A549 (cell line): ENCODE results near the gene RPS16. TPM values are rescaled to one million over a fixed set of nuclear protein-coding genes. Genes with fewer than 3 reads are reported as not detected.

Experiments used
- ATAC-seq, 2 experiments: fragments of 200-7000 bp in 1 of 2; fragments of >200 bp in 1 of 2; cut with Nextera tagmentation in 1 of 2; cut with Tn5 transposase in 1 of 2; 3 replicates each; pipeline versions ENCODE4 v1.8.0 to v1.9.1; 2018 to 2020; ENCODE audit warnings: mild to moderate bottlenecking in 1 of 2, moderate library complexity in 1 of 2
- CTCF ChIA-PET: fragments of 300-600 bp; sonication (Branson Sonifier 250); formaldehyde crosslinking; extraction: SDS; loops from one replicate; lab custom pipeline; 2021; ENCODE audit warnings: antibody characterized with exemption, inconsistent platforms; lab: Yijun Ruan, JAX
- POLR2A ChIA-PET: fragments of 350-600 bp; formaldehyde crosslinking; extraction: SDS; loops from one replicate; lab custom pipeline; 2021; ENCODE audit warnings: antibody characterized with exemption, inconsistent platforms; lab: Yijun Ruan, JAX
- DNase-seq, 2 experiments: peaks; one replicate each; pipeline versions ENCODE4 v3.0.0 to v3.0.0-alpha.2; 2011 to 2016; ENCODE audit warnings: low read depth in 1 of 2, low spot score in 1 of 2
- FAIRE-seq: peaks from 2 replicates; lab custom pipeline; 2011; peaks lifted over from hg19 to GRCh38; lab: Jason Lieb, UNC
- H3K27ac ChIP-seq, 2 experiments: fragments of >200 bp; sonication (Bioruptor Twin); formaldehyde crosslinking; 3 replicates each; pipeline ENCODE4 v1.5.1; 2016 to 2017
- H3K4me1 ChIP-seq: fragments of >200 bp; sonication (Bioruptor Twin); formaldehyde crosslinking; 3 replicates; pipeline ENCODE4 v1.6.1; 2016
- H3K4me2 ChIP-seq: fragments of >200 bp; sonication (Bioruptor Twin); formaldehyde crosslinking; 3 replicates; pipeline ENCODE4 v1.6.1; 2016
- H3K4me3 ChIP-seq: fragments of >200 bp; sonication (Bioruptor Twin); formaldehyde crosslinking; 3 replicates; pipeline ENCODE4 v1.5.1; 2016
- H3K9me3 ChIP-seq: fragments of >200 bp; sonication (Bioruptor Twin); formaldehyde crosslinking; 3 replicates; pipeline ENCODE4 v1.6.1; 2016
- BHLHE40 ChIP-seq: IDR thresholded peaks from 2 replicates; pipeline ENCODE4 v1.6.1; 2012; ENCODE audit warnings: low read depth, low read length, inconsistent platforms
- CBX8 ChIP-seq: fragments of 200-600 bp; sonication (generic); IDR thresholded peaks from 2 replicates; pipeline ENCODE4 v1.6.1; 2016
- CEBPB ChIP-seq, 2 experiments: fragments of >200 bp in 1 of 2; sonication (Bioruptor Twin) in 1 of 2; formaldehyde crosslinking in 1 of 2; IDR thresholded peaks; 2 replicates each; pipeline ENCODE4 v1.6.1; 2012 to 2016
- CHD2 ChIP-seq: fragments of 150-350 bp; IDR thresholded peaks from 2 replicates; pipeline ENCODE4 v1.6.1; 2014; ENCODE audit warnings: low read length; ENCODE audit not compliant: partially characterized antibody
- CHD4 ChIP-seq: fragments of 200-600 bp; sonication (generic); IDR thresholded peaks from 2 replicates; pipeline ENCODE4 v1.6.1; 2016; ENCODE audit warnings: antibody characterized with exemption, mild to moderate bottlenecking, borderline replicate concordance
- E2F6 ChIP-seq: IDR thresholded peaks from 2 replicates; pipeline ENCODE4 v1.6.1; 2012; ENCODE audit warnings: low read depth, borderline replicate concordance
- ESRRA ChIP-seq: fragments of 150-350 bp; IDR thresholded peaks from 2 replicates; pipeline ENCODE4 v1.6.1; 2014; ENCODE audit warnings: mild to moderate bottlenecking, low read length, borderline replicate concordance
- FOSL2 ChIP-seq, 2 experiments: fragments of 450-650 bp in 1 of 2; fragments of >200 bp in 1 of 2; sonication (Bioruptor Twin) in 1 of 2; formaldehyde crosslinking; IDR thresholded peaks; 2 replicates each; pipeline versions ENCODE4 v1.5.0 to v1.6.1; 2016 to 2020; ENCODE audit warnings: mild to moderate bottlenecking in 1 of 2, moderate library complexity in 1 of 2
- FOXS1 ChIP-seq: fragments of 250-450 bp; sonication (Bioruptor Pico); IDR thresholded peaks from 2 replicates; pipeline ENCODE4 v1.5.0; 2020; ENCODE audit warnings: mild to moderate bottlenecking, moderate library complexity
- GATA3 ChIP-seq: IDR thresholded peaks from 2 replicates; pipeline ENCODE4 v1.6.1; 2012; ENCODE audit warnings: borderline replicate concordance
- HDAC2 ChIP-seq: fragments of 200-600 bp; sonication (generic); IDR thresholded peaks from 2 replicates; pipeline ENCODE4 v1.6.1; 2016
- HEYL ChIP-seq: fragments of 250-450 bp; sonication (Bioruptor Pico); IDR thresholded peaks from 2 replicates; pipeline ENCODE4 v1.8.0; 2021; ENCODE audit warnings: mild to moderate bottlenecking, moderate library complexity
- JUN ChIP-seq, 2 experiments: fragments of >200 bp; sonication (Bioruptor Twin); formaldehyde crosslinking; IDR thresholded peaks; 2 replicates in 1 of 2; 3 replicates in 1 of 2; pipeline ENCODE4 v1.6.1; 2016 to 2017
- JUNB ChIP-seq: fragments of >200 bp; sonication (Bioruptor Twin); formaldehyde crosslinking; IDR thresholded peaks from 2 replicates; pipeline ENCODE4 v1.6.1; 2016
- MAFK ChIP-seq: fragments of 450-650 bp; IDR thresholded peaks from 2 replicates; pipeline ENCODE4 v1.6.1; 2014; ENCODE audit not compliant: partially characterized antibody
- MYC ChIP-seq: IDR thresholded peaks from 2 replicates; pipeline ENCODE4 v1.6.1; 2012; ENCODE audit warnings: mild to moderate bottlenecking, inconsistent platforms, low read length, improper control_type of control experiment, borderline replicate concordance
- NPAS2 ChIP-seq: fragments of 250-450 bp; sonication (Bioruptor Pico); IDR thresholded peaks from 2 replicates; pipeline ENCODE4 v1.8.0; 2022; ENCODE audit warnings: mild to moderate bottlenecking, moderate library complexity, borderline replicate concordance
- POLR2A ChIP-seq: IDR thresholded peaks from 2 replicates; pipeline ENCODE4 v1.6.1; 2012; ENCODE audit warnings: mild to moderate bottlenecking, low read length
- RAD21 ChIP-seq, 2 experiments: fragments of >200 bp in 1 of 2; sonication (Bioruptor Twin) in 1 of 2; formaldehyde crosslinking in 1 of 2; IDR thresholded peaks in 1 of 2; conservative IDR thresholded peaks in 1 of 2; 2 replicates in 1 of 2; 3 replicates in 1 of 2; pipeline ENCODE4 v1.6.1; 2012 to 2018; ENCODE audit warnings: inconsistent platforms in 1 of 2
- RARB ChIP-seq: fragments of 250-450 bp; sonication (Bioruptor Pico); IDR thresholded peaks from 2 replicates; pipeline ENCODE4 v1.8.0; 2021; ENCODE audit warnings: mild to moderate bottlenecking, moderate library complexity
- RCOR1 ChIP-seq: fragments of 150-350 bp; IDR thresholded peaks from 2 replicates; pipeline ENCODE4 v1.6.1; 2014; ENCODE audit warnings: antibody characterized with exemption, low read length, low read depth
- RNF2 ChIP-seq: fragments of 200-600 bp; sonication (generic); IDR thresholded peaks from 2 replicates; pipeline ENCODE4 v1.6.1; 2016; ENCODE audit warnings: low read depth, mild to moderate bottlenecking, antibody characterized with exemption, moderate library complexity, borderline replicate concordance
- ZC3H11A ChIP-seq: fragments of 450-650 bp; IDR thresholded peaks from 2 replicates; pipeline ENCODE4 v1.6.1; 2014; ENCODE audit warnings: antibody characterized with exemption, mild to moderate bottlenecking
- WGBS: methylation state at CpG from one replicate; pipeline ENCODE4 v1.1.6; 2017; ENCODE audit errors: missing lambda C conversion rate; 5-methylcytosine and 5-hydroxymethylcytosine counted together
- polyA plus RNA-seq, 4 experiments: library from polyadenylated mRNA; depleted of rRNA in 3 of 4; stranded (reverse); fragments of >200 nt; fragmentation: RNase III in 1 of 4; extraction: RNeasy Plus Mini Kit Qiagen cat#74134 plus additional on column Dnase treatment in 1 of 4; gene quantifications; 2 replicates in 3 of 4; 3 replicates in 1 of 4; pipeline ENCODE4 v1.2.3, GENCODE V29; 2011 to 2017
- TF ChIP-seq, protein P1 (sequence below): fragments of >200 bp; sonication (Bioruptor Twin); formaldehyde crosslinking; IDR thresholded peaks from 3 replicates; pipeline ENCODE4 v1.5.1; 2016

RPS16 gene
- polyA plus RNA-seq, 2 of the 4 experiments (the other 2 are of a cell fraction) = 4,348 to 4,855 TPM

DNA sequence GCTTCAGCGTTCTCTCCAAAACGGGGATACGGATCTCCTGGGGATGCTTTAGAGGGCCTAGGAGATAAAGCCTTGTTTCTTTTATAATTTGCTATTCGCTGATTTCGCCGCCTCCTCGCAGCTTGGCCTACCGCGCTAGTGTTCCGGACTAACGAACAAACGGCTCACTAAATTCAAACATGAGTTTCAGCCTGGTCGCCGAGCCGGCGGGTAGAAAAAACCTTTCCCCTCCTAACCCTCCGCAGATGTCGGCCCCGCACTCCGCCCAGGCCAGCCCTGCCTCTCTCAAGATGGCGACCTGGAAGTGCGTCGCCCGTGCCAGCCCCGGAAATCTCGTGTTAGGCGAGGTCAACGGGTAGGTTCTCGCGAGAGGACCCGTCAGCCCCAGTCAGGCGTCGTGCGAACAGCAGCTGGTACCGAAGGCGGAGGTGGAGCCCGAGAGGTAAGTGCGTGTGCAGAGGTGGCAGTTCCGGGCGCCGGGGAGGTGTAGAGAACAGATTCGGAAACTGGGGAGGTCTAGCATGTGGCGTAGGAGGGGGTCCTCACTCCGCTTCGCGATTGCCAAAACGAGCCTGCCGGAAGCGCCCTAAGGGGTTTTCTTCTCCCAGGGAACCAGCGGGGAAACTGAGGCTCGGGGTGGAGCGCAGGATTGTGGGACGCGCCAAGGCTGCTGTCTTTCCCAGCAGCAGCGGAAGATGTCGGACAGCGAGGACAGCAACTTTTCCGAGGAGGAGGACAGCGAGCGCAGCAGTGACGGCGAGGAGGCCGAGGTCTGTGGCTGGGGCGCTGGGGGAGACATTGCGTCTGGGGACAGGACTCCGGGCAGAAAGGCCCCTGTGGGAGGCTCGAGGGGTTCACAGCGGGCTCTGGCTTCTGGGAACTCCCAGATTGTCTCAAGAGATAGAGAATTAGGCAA is 9.7 kb upstream of the RPS16 start, which contains the start of gene SUPT5H (continued):
- no peak for TF ChIP-seq CBX8
- TF ChIP-seq RNF2 = no peak
- TF ChIP-seq MYC = peak; percentile 56; the same call in 1 of the 2 replicates
- no peak for TF ChIP-seq FOXS1 (CRISPR knock-in tag)
- TF ChIP-seq RARB (CRISPR knock-in tag) = no peak
- TF ChIP-seq NPAS2 (CRISPR knock-in tag) = no peak
- peak; percentile 64 for TF ChIP-seq BHLHE40
- no peak for TF ChIP-seq RAD21 (conservative IDR thresholded peaks at IDR 0.05 in 1 of 2, IDR thresholded peaks at IDR 0.05 in 1 of 2)
- no peak for TF ChIP-seq RCOR1
- TF ChIP-seq POLR2A = peak; percentile 94
- no peak for TF ChIP-seq HDAC2
- TF ChIP-seq MAFK = peak; percentile 70
- TF ChIP-seq, all 56 proteins: peak for 22

DNA sequence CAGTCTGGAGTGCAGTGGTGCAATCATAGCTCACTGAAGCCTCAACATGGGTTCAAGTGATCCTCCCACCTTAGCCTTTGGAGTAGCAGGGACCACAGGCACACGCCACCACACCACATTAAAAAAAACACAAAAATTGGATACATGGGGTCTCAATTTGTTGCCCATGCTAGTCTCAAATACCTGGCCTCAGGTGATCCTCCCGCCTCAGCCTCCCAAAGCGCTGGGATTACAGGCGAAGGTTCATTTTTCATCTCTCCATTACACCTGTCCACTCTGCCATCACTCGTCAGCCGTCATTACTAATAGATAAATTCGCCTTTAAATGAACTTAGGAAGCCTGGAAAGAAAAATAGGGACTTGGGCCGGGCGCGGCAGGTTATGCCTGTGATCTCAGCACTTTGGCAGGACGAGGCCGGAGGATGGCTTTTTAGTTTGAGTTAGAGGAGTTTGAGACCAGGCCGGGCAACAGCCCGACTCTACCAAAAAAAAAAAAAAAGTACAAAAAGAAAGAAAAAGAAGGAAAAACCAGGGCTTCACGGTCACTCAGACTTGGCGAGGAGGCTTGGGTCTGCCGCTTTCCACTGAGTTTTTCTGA is 8.9 kb upstream of the RPS16 start:
- POLR2A ChIA-PET = interaction anchor here (0.7 to 2.9 kb wide), 24 partner anchors 9 to 389 kb away, joined by 3 to 124 read pairs (median 5); partner anchors contain the start of genes DYRK1B, EID2, EID2B and MED29
- Histone ChIP-seq H3K4me2 (peak overlapping the region; percentile 77), H3K4me3 (peak overlapping the region; percentile 80), H3K9me3 (no peaks in the 10 kb centered on the region), H3K27ac (peak overlapping the region; percentile 86 to 90), H3K4me1 (peaks cover 34% of the 10 kb centered on the region)
- CTCF ChIA-PET = interaction anchor here (0.6 to 14.2 kb wide), 16 partner anchors 9 to 588 kb away, joined by 3 to 279 read pairs (median 3); partner anchors contain the start of genes EID2B and RPS16
- peak in 1 of 2 experiments; percentile 1; a peak in 3 of 6 replicates for ATAC-seq
- FAIRE-seq = no peak
- TF ChIP-seq E2F6 = no peak
- TF ChIP-seq, protein P1, sequence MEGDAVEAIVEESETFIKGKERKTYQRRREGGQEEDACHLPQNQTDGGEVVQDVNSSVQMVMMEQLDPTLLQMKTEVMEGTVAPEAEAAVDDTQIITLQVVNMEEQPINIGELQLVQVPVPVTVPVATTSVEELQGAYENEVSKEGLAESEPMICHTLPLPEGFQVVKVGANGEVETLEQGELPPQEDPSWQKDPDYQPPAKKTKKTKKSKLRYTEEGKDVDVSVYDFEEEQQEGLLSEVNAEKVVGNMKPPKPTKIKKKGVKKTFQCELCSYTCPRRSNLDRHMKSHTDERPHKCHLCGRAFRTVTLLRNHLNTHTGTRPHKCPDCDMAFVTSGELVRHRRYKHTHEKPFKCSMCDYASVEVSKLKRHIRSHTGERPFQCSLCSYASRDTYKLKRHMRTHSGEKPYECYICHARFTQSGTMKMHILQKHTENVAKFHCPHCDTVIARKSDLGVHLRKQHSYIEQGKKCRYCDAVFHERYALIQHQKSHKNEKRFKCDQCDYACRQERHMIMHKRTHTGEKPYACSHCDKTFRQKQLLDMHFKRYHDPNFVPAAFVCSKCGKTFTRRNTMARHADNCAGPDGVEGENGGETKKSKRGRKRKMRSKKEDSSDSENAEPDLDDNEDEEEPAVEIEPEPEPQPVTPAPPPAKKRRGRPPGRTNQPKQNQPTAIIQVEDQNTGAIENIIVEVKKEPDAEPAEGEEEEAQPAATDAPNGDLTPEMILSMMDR = no peak
- TF ChIP-seq HEYL (CRISPR knock-in tag) = no peak
- no peak for TF ChIP-seq CHD2
- TF ChIP-seq GATA3 = 0 out of 2 replicates have a peak, but pooled peaks have one; percentile 18
- no peak for TF ChIP-seq RARB (CRISPR knock-in tag)
- TF ChIP-seq JUNB = no peak
- no peak for TF ChIP-seq HDAC2
- TF ChIP-seq CHD4 = 0 out of 2 replicates have a peak, but pooled peaks have one; percentile 44
- 3% methylated on average over 17 of the region's 17 CpGs for WGBS
- no peak for DNase-seq

DNA sequence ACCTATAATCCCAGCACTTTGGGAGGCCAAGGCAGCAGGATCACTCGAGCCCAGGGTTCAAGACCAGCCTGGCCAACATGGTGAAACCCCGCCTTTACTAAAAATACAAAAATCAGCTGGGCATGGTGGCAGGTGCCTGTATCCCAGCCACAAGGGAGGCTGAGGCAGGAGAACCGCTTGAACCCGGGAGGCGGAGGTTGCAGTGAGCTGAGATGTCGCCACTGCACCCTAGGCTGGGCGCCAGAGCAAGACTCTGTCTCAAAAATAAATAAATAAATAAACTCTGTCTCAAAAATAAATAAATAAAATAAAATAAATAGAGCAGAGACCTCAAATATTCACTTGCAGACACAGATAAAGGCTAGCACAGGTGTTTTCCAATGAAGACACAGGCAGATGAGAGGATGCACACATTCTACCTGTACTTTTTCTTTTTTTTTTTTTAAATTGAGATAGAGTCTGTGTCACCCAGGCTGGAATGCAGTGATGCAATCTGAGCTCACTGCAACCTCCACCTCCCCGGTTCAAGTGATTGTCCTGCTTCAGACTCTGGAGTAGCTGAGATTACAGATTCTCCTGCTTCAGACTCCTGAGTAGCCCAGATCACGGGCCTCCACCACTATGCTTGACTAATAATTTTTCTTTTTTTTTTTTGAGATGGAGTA is 2.7 kb upstream of the RPS16 start:
- DNase-seq = no peak
- ChIA-PET POLR2A (interaction anchor here (0.8 to 1.2 kb wide), 3 partner anchors 10 to 47 kb away, joined by 3 to 5 read pairs (median 4); partner anchors contain the start of genes MED29 and PAF1), CTCF (interaction anchor here (0.6 to 14.2 kb wide), 17 partner anchors 10 to 462 kb away, joined by 3 to 279 read pairs (median 15); partner anchors contain the start of genes EID2, EID2B and PLEKHG2)
- TF ChIP-seq ZC3H11A (peak; percentile 69; the same call in 1 of the 2 replicates), BHLHE40 (no peak), MYC (no peak), ESRRA (no peak), FOSL2 (IDR thresholded peaks at IDR 0.05) (no peak), FOSL2 (CRISPR knock-in tag; IDR thresholded peaks at IDR 0.05) (peak; percentile 39; the same call in 1 of the 2 replicates), CEBPB (IDR thresholded peaks at IDR 0.05) (peak; percentile 77 to 86), JUN (IDR thresholded peaks at IDR 0.05) (no peak)
- FAIRE-seq = no peak
- H3K4me2 ChIP-seq = peak overlapping the region; percentile 31
- peak overlapping the region; percentile 56 to 68; a peak in 5 of 6 replicates for H3K27ac ChIP-seq
- no peaks in the 10 kb centered on the region for H3K9me3 ChIP-seq
- ATAC-seq = no peak
- no peak overlapping the region for H3K4me3 ChIP-seq
- H3K4me1 ChIP-seq = peaks cover 44% of the 10 kb centered on the region
- 68% methylated on average over 9 of the region's 9 CpGs for WGBS
